Measurements from ENCODE around the gene FOXO3. TPM values are rescaled to one million over a fixed set of nuclear protein-coding genes. Genes with fewer than 3 reads are reported as not detected.

Gene FOXO3
- total RNA-seq, 1 donor from 2014 or later, result 37.3 TPM

DNA sequence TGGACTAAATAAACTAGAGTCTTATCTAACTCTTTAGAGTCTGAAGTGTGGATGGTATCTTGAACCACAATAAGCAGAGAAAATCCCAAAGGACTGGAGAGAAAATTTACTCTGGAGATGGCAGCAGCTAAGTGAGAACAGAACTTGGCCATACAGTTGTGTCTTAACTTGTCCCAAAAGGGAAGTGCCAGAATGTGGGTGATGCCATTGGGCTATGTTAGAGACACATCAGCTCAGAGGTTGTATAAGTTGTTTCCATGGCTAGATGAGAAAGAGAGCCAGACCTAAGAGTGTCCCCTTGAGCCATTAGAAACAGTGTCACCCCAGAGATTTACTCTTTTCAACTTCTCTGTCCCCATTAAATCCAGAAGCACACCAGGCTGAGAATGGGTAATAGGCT, 36.2 kb downstream of the FOXO3 start:
- FAIRE-seq (no peak), DNase-seq (ENCODE audit: low read depth) (no peak)
- Histone ChIP-seq H4K20me1 (ENCODE audit: insufficient read depth, low read length) (peaks cover 76% of the 10 kb centered on the region), H3K4me1 (ENCODE audit: insufficient read depth, low read length) (peaks cover 15% of the 10 kb centered on the region), H3K27ac (ENCODE audit: low read depth, low read length) (no peak overlapping the region), H2AFZ (ENCODE audit: low read depth, low read length) (no peak overlapping the region), H3K9ac (ENCODE audit: low read length) (no peak overlapping the region), H3K79me2 (ENCODE audit: insufficient read depth, low read length) (peaks cover 90% of the 10 kb centered on the region), H3K9me3 (ENCODE audit: insufficient read depth, low read depth, low read length) (no peaks in the 10 kb centered on the region), H3K4me3 (ENCODE audit: insufficient read depth, low read depth, low read length) (no peak overlapping the region), H3K27me3 (ENCODE audit: insufficient read depth, low read length) (no peaks in the 10 kb centered on the region), H3K36me3 (ENCODE audit: insufficient read depth, low read length) (no peaks in the 10 kb centered on the region), H3K4me2 (ENCODE audit: low read length) (no peak overlapping the region)
- TF ChIP-seq, protein P1, sequence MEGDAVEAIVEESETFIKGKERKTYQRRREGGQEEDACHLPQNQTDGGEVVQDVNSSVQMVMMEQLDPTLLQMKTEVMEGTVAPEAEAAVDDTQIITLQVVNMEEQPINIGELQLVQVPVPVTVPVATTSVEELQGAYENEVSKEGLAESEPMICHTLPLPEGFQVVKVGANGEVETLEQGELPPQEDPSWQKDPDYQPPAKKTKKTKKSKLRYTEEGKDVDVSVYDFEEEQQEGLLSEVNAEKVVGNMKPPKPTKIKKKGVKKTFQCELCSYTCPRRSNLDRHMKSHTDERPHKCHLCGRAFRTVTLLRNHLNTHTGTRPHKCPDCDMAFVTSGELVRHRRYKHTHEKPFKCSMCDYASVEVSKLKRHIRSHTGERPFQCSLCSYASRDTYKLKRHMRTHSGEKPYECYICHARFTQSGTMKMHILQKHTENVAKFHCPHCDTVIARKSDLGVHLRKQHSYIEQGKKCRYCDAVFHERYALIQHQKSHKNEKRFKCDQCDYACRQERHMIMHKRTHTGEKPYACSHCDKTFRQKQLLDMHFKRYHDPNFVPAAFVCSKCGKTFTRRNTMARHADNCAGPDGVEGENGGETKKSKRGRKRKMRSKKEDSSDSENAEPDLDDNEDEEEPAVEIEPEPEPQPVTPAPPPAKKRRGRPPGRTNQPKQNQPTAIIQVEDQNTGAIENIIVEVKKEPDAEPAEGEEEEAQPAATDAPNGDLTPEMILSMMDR (IDR thresholded peaks at IDR 0.05; ENCODE audit: insufficient read depth, low read depth, low read length), result no peak
- no peak for TF ChIP-seq EZH2 (IDR thresholded peaks at IDR 0.05; ENCODE audit: insufficient read depth, low read length)
- Mint-ChIP-seq H3K27ac (ENCODE audit: unreplicated experiment) (no peak overlapping the region), H3K36me3 (ENCODE audit: low read depth, unreplicated experiment) (no peaks in the 10 kb centered on the region), H3K4me3 (ENCODE audit: unreplicated experiment) (no peak overlapping the region), H3K27me3 (ENCODE audit: low read depth, unreplicated experiment) (no peaks in the 10 kb centered on the region), H3K4me1 (ENCODE audit: low read depth, unreplicated experiment) (peaks cover 46% of the 10 kb centered on the region), H3K9me3 (ENCODE audit: unreplicated experiment) (no peaks in the 10 kb centered on the region)

DNA sequence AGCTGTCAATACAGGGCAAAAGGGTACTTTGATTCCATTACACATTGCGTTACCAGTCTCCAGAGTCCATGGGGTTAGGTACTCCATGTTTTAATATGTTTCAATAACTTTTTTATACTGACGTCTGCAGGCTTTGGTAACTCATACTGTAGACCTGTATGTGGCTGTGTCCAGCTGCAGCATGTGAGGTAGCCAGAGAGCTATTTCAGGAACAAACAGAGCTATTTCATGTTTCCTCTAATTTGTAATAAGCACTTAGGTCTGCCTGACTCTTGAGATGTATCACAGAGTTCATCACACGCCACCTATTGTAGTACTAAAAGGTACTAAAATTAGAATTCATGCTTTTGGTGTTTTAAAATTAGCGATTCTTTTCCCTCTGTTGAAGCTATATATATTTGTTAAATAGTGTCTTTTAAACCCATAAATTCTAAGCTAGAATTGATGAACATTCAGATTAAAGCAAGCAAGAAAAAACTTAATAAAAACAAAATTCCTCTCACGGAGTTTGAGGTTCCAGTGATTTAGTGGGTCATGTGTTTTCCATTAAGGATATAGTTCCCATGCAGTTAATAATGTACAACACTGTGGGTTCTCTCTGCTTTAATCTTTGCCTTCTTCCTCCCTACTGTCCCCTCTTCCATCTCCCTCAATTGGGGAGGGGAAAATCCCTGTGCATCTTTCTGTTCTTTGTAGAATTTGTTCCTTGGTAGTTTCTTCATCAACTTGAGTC, 37.0 kb downstream of the FOXO3 start:
- no peaks in the 10 kb centered on the region for H3K9me3 Mint-ChIP-seq (ENCODE audit: unreplicated experiment)
- Histone ChIP-seq H3K4me1 (ENCODE audit: insufficient read depth, low read length) (peaks cover 8% of the 10 kb centered on the region), H4K20me1 (ENCODE audit: insufficient read depth, low read length) (peaks cover 74% of the 10 kb centered on the region), H3K9me3 (ENCODE audit: insufficient read depth, low read depth, low read length) (no peaks in the 10 kb centered on the region), H2AFZ (ENCODE audit: low read depth, low read length) (no peak overlapping the region), H3K9ac (ENCODE audit: low read length) (no peak overlapping the region), H3K36me3 (ENCODE audit: insufficient read depth, low read length) (no peaks in the 10 kb centered on the region), H3K4me2 (ENCODE audit: low read length) (no peak overlapping the region), H3K27ac (ENCODE audit: low read depth, low read length) (no peak overlapping the region), H3K27me3 (ENCODE audit: insufficient read depth, low read length) (no peaks in the 10 kb centered on the region), H3K79me2 (ENCODE audit: insufficient read depth, low read length) (peaks cover 90% of the 10 kb centered on the region), H3K4me3 (ENCODE audit: insufficient read depth, low read depth, low read length) (no peak overlapping the region)
- H3K4me1 Mint-ChIP-seq (ENCODE audit: low read depth, unreplicated experiment), result peaks cover 39% of the 10 kb centered on the region
- no peak overlapping the region for H3K4me3 Mint-ChIP-seq (ENCODE audit: unreplicated experiment)
- no peak for TF ChIP-seq EZH2 (IDR thresholded peaks at IDR 0.05; ENCODE audit: insufficient read depth, low read length)
- TF ChIP-seq, protein P1 (IDR thresholded peaks at IDR 0.05; ENCODE audit: insufficient read depth, low read depth, low read length), result no peak
- no peak for DNase-seq (ENCODE audit: low read depth)
- H3K27ac Mint-ChIP-seq (ENCODE audit: unreplicated experiment), result no peak overlapping the region
- no peaks in the 10 kb centered on the region for H3K36me3 Mint-ChIP-seq (ENCODE audit: low read depth, unreplicated experiment)
- no peak for FAIRE-seq
- H3K27me3 Mint-ChIP-seq (ENCODE audit: low read depth, unreplicated experiment), result no peaks in the 10 kb centered on the region

DNA sequence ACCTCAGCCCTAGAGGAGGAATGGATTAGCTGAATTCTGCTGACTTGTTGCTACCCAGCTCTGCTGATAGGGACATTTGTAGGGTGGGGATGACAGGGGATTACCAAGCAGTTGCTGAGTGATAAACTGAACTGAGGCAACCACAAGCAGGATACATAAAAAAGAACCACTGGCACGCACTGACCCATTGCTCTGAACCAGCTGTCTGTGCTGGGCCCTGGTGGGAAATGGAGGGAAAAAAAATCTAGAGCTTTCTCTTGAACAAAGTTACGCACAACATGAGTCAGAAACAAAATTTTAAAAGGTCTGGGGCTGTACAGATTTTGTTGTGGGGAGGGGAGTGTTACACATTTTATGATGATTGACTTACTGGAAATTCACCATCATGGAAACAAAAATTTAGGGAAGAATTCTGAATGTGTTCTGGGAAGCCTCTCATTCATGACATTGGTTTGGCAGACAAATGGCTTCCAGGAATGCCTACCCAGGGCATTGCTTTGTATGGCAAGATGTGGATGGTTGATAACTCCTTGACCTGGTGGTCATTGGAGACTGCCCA, 37.7 kb downstream of the FOXO3 start:
- Histone ChIP-seq H3K36me3 (ENCODE audit: insufficient read depth, low read length) (no peaks in the 10 kb centered on the region), H3K4me3 (ENCODE audit: insufficient read depth, low read depth, low read length) (no peak overlapping the region), H2AFZ (ENCODE audit: low read depth, low read length) (no peak overlapping the region), H4K20me1 (ENCODE audit: insufficient read depth, low read length) (peaks cover 75% of the 10 kb centered on the region), H3K4me1 (ENCODE audit: insufficient read depth, low read length) (peaks cover 5% of the 10 kb centered on the region), H3K9ac (ENCODE audit: low read length) (no peak overlapping the region), H3K27ac (ENCODE audit: low read depth, low read length) (no peak overlapping the region), H3K79me2 (ENCODE audit: insufficient read depth, low read length) (peaks cover 90% of the 10 kb centered on the region), H3K27me3 (ENCODE audit: insufficient read depth, low read length) (no peaks in the 10 kb centered on the region), H3K9me3 (ENCODE audit: insufficient read depth, low read depth, low read length) (no peaks in the 10 kb centered on the region), H3K4me2 (ENCODE audit: low read length) (no peak overlapping the region)
- TF ChIP-seq, protein P1 (IDR thresholded peaks at IDR 0.05; ENCODE audit: insufficient read depth, low read depth, low read length), result no peak
- no peak for TF ChIP-seq EZH2 (IDR thresholded peaks at IDR 0.05; ENCODE audit: insufficient read depth, low read length)
- Mint-ChIP-seq H3K9me3 (ENCODE audit: unreplicated experiment) (no peaks in the 10 kb centered on the region), H3K36me3 (ENCODE audit: low read depth, unreplicated experiment) (no peaks in the 10 kb centered on the region), H3K27me3 (ENCODE audit: low read depth, unreplicated experiment) (no peaks in the 10 kb centered on the region), H3K4me3 (ENCODE audit: unreplicated experiment) (no peak overlapping the region), H3K27ac (ENCODE audit: unreplicated experiment) (no peak overlapping the region), H3K4me1 (ENCODE audit: low read depth, unreplicated experiment) (peaks cover 34% of the 10 kb centered on the region)
- no peak for FAIRE-seq
- DNase-seq (ENCODE audit: low read depth), result no peak
